Naive thymus-derived CD4-positive, alpha-beta T cell (primary cell): ENCODE measurements around the gene UBE3B. TPM values are rescaled to one million over a fixed set of nuclear protein-coding genes. Genes with fewer than 3 reads are reported as not detected.

Source experiments
- ATAC-seq: fragments of 150-1000 bp; cut with Tn5 transposase; 2 replicates; pipeline ENCODE4 v1.10.0; 2021; ENCODE audit warnings: mild to moderate bottlenecking, moderate library complexity
- CTCF ChIA-PET: fragments of 350-600 bp; sonication (Branson Sonifier 250); formaldehyde crosslinking; loops from one replicate; lab custom pipeline; 2021; ENCODE audit warnings: antibody characterized with exemption; lab: Charles Lee
- POLR2A ChIA-PET: fragments of 350-600 bp; sonication (Branson Sonifier 250); formaldehyde crosslinking; loops from one replicate; lab custom pipeline; 2021; ENCODE audit warnings: antibody characterized with exemption, inconsistent platforms; lab: Charles Lee
- DNase-seq, 9 donors: peaks; one replicate each; pipeline versions ENCODE4 v3.0.0 to v3.0.0-alpha.2; 2020 to 2022; ENCODE audit warnings: mixed read lengths in 1 of 9
- H3K27ac ChIP-seq: one replicate; pipeline ENCODE4 v1.7.0; 2013; ENCODE audit warnings: mild to moderate bottlenecking, low read depth, low read length, moderate library complexity
- H3K27me3 ChIP-seq, 2 donors: one replicate each; pipeline ENCODE4 v1.7.0; 2013; ENCODE audit warnings: low read length in 2 of 2, mild to moderate bottlenecking in 2 of 2, moderate library complexity in 2 of 2; ENCODE audit not compliant: control insufficient read depth in 2 of 2, insufficient read depth in 2 of 2
- H3K36me3 ChIP-seq, 3 experiments: 1 replicate in 2 of 3; 2 replicates in 1 of 3; pipeline ENCODE4 v1.7.0; 2013; ENCODE audit warnings: low read length in 3 of 3, mild to moderate bottlenecking in 3 of 3, moderate library complexity in 1 of 3; ENCODE audit not compliant: insufficient read depth in 3 of 3, control insufficient read depth in 2 of 3
- H3K4me1 ChIP-seq, 2 donors: one replicate each; pipeline ENCODE4 v1.7.0; 2013; ENCODE audit warnings: low read length in 2 of 2, mild to moderate bottlenecking in 2 of 2, moderate library complexity in 1 of 2; ENCODE audit not compliant: control insufficient read depth in 2 of 2, insufficient read depth in 2 of 2
- H3K4me3 ChIP-seq: 2 replicates; pipeline ENCODE4 v1.7.0; 2013; ENCODE audit warnings: mild to moderate bottlenecking, low read length
- H3K9me3 ChIP-seq, 3 experiments: 1 replicate in 2 of 3; 2 replicates in 1 of 3; pipeline ENCODE4 v1.7.0; 2013; ENCODE audit warnings: low read length in 3 of 3; ENCODE audit not compliant: control insufficient read depth in 2 of 3
- H3K27ac Mint-ChIP-seq, 9 donors: one replicate each; pipeline ENCODE4 v1.8.0; 2020 to 2022; ENCODE audit warnings: mixed read lengths in 9 of 9, mild to moderate bottlenecking in 8 of 9, moderate library complexity in 5 of 9, inconsistent platforms in 2 of 9
- H3K27me3 Mint-ChIP-seq, 5 donors: one replicate each; pipeline ENCODE4 v1.8.0; 2021 to 2022; ENCODE audit warnings: mixed read lengths in 5 of 5, mild to moderate bottlenecking in 1 of 5
- H3K36me3 Mint-ChIP-seq, 5 donors: one replicate each; pipeline ENCODE4 v1.8.0; 2020 to 2022; ENCODE audit warnings: mixed read lengths in 5 of 5, mild to moderate bottlenecking in 3 of 5, inconsistent platforms in 1 of 5
- H3K4me1 Mint-ChIP-seq, 7 donors: one replicate each; pipeline ENCODE4 v1.8.0; 2020 to 2022; ENCODE audit warnings: mixed read lengths in 7 of 7, mild to moderate bottlenecking in 3 of 7, inconsistent platforms in 1 of 7
- H3K4me3 Mint-ChIP-seq, 10 donors: one replicate each; pipeline ENCODE4 v1.8.0; 2020 to 2022; ENCODE audit warnings: mild to moderate bottlenecking in 10 of 10, mixed read lengths in 10 of 10, moderate library complexity in 6 of 10, inconsistent platforms in 2 of 10
- H3K9me3 Mint-ChIP-seq, 11 donors: one replicate each; pipeline ENCODE4 v1.8.0; 2020 to 2022; ENCODE audit warnings: mixed read lengths in 11 of 11, mild to moderate bottlenecking in 4 of 11, inconsistent platforms in 1 of 11, moderate library complexity in 1 of 11
- intact Hi-C, 2 donors: fragments of 100-400 bp; cut with micrococcal nuclease; formaldehyde crosslinking; loops; one replicate each; pipeline ENCODE4 v1.15.1; 2023
- polyA plus RNA-seq, 2 donors: library from polyadenylated mRNA; unstranded; fragments of 300-500 nt; fragmentation: Illumina TruSeq; gene quantifications; one replicate each; pipeline ENCODE4 v1.2.3, GENCODE V29; 2021
- total RNA-seq, 6 experiments: library from RNA in 5 of 6; stranded (reverse) in 5 of 6; gene quantifications; 1 replicate in 5 of 6; 2 replicates in 1 of 6; pipeline ENCODE4 v1.2.3 and lab custom pipeline; 2021 to 2026

The UBE3B gene
- total and polyA plus RNA-seq, 7 experiments from 2014 or later = 20.2 to 62.8 (median 34.9) TPM

GRCh38 chr12:109448272-109448671 lies 29.2 kb upstream of the UBE3B start:
- ChIA-PET POLR2A (no interaction called here), CTCF (interaction anchor here (1.0 kb wide), 1 partner anchor 10 kb away, joined by 3 read pairs; no protein-coding TSS in a partner anchor)
- H3K4me3 Mint-ChIP-seq = no peak overlapping the region
- peaks cover 0 to 16% (median 2%) of the 10 kb centered on the region in 7 donors for H3K4me1 Mint-ChIP-seq
- H3K27me3 Mint-ChIP-seq = no peaks in the 10 kb centered on the region
- H3K27me3 ChIP-seq = no peaks in the 10 kb centered on the region
- H3K4me3 ChIP-seq = no peak overlapping the region
- H3K27ac Mint-ChIP-seq = no peak overlapping the region
- H3K27ac ChIP-seq = no peak overlapping the region
- H3K4me1 ChIP-seq = no peaks in the 10 kb centered on the region
- no peaks in the 10 kb centered on the region for H3K9me3 Mint-ChIP-seq
- H3K9me3 ChIP-seq = no peaks in the 10 kb centered on the region
- peaks cover 0 to 55% (median 10%) of the 10 kb centered on the region in 5 donors for H3K36me3 Mint-ChIP-seq
- DNase-seq (no peak), ATAC-seq (no peak)
- H3K36me3 ChIP-seq = peaks cover 0 to 66% (median 10%) of the 10 kb centered on the region in 3 experiments
- intact Hi-C loops = no loop called here

- Mint-ChIP-seq H3K4me3 (no peak overlapping the region), H3K27me3 (no peaks in the 10 kb centered on the region), H3K27ac (peak overlapping the region in 1 of 9 donors; percentile 9), H3K4me1 (peaks cover 0 to 16% (median 2%) of the 10 kb centered on the region in 7 donors), H3K9me3 (no peaks in the 10 kb centered on the region), H3K36me3 (peaks cover 4 to 59% (median 10%) of the 10 kb centered on the region in 5 donors)
- ChIA-PET CTCF (interaction anchor here (1.0 kb wide), 1 partner anchor 9 kb away, joined by 3 read pairs; no protein-coding TSS in a partner anchor), POLR2A (no interaction called here)
- DNase-seq (no peak), ATAC-seq (no peak)
- no peak overlapping the region for H3K27ac ChIP-seq
- H3K27me3 ChIP-seq = no peaks in the 10 kb centered on the region
- H3K36me3 ChIP-seq = peaks cover 0 to 72% (median 10%) of the 10 kb centered on the region in 3 experiments
- H3K4me1 ChIP-seq = no peaks in the 10 kb centered on the region
- no peaks in the 10 kb centered on the region for H3K9me3 ChIP-seq
- H3K4me3 ChIP-seq = no peak overlapping the region
- intact Hi-C loops = no loop called here
These were observed 28.6 kb upstream of the UBE3B start for GRCh38 chr12:109448707-109449390.

GRCh38 chr12:109449845-109450532 lies 27.4 kb upstream of the UBE3B start:
- no peaks in the 10 kb centered on the region for H3K4me1 ChIP-seq
- H3K4me3 ChIP-seq = no peak overlapping the region
- peaks cover 0 to 20% (median 4%) of the 10 kb centered on the region in 7 donors for H3K4me1 Mint-ChIP-seq
- H3K27ac Mint-ChIP-seq = peak overlapping the region in 2 of 9 donors; percentile 2 to 12
- POLR2A ChIA-PET = no interaction called here
- intact Hi-C loops = no loop called here
- H3K27me3 Mint-ChIP-seq = no peaks in the 10 kb centered on the region
- H3K9me3 ChIP-seq = no peaks in the 10 kb centered on the region
- H3K36me3 Mint-ChIP-seq = peaks cover 9 to 60% (median 10%) of the 10 kb centered on the region in 5 donors
- H3K27me3 ChIP-seq = no peaks in the 10 kb centered on the region
- H3K27ac ChIP-seq = no peak overlapping the region
- CTCF ChIA-PET = interaction anchor here (1.6 kb wide), 1 partner anchor 17 kb away, joined by 5 read pairs; no protein-coding TSS in a partner anchor
- H3K4me3 Mint-ChIP-seq = no peak overlapping the region
- no peaks in the 10 kb centered on the region for H3K9me3 Mint-ChIP-seq
- H3K36me3 ChIP-seq = peaks cover 4 to 82% (median 10%) of the 10 kb centered on the region in 3 experiments
- DNase-seq (no peak), ATAC-seq (no peak)

- ChIA-PET CTCF (interaction anchor here (1.6 kb wide), 1 partner anchor 18 kb away, joined by 5 read pairs; no protein-coding TSS in a partner anchor), POLR2A (no interaction called here)
- H3K36me3 ChIP-seq = peaks cover 4 to 89% (median 11%) of the 10 kb centered on the region in 3 experiments
- H3K4me3 ChIP-seq = no peak overlapping the region
- Mint-ChIP-seq H3K27ac (no peak overlapping the region), H3K4me1 (peaks cover 0 to 20% (median 4%) of the 10 kb centered on the region in 7 donors), H3K9me3 (no peaks in the 10 kb centered on the region), H3K27me3 (no peaks in the 10 kb centered on the region), H3K36me3 (peaks cover 9 to 60% (median 11%) of the 10 kb centered on the region in 5 donors), H3K4me3 (peak overlapping the region in 1 of 10 donors; percentile 7)
- H3K27ac ChIP-seq = no peak overlapping the region
- intact Hi-C loops = no loop called here
- H3K27me3 ChIP-seq = no peaks in the 10 kb centered on the region
- ATAC-seq = peak; percentile 57
- DNase-seq = no peak
- no peaks in the 10 kb centered on the region for H3K4me1 ChIP-seq
- no peaks in the 10 kb centered on the region for H3K9me3 ChIP-seq
These were observed 26.5 kb upstream of the UBE3B start for GRCh38 chr12:109450980-109451379.

GRCh38 chr12:109451400-109451799 lies 26.0 kb upstream of the UBE3B start:
- Histone ChIP-seq H3K36me3 (peaks cover 4 to 93% (median 11%) of the 10 kb centered on the region in 3 experiments), H3K4me1 (no peaks in the 10 kb centered on the region), H3K27ac (no peak overlapping the region), H3K4me3 (no peak overlapping the region), H3K27me3 (no peaks in the 10 kb centered on the region), H3K9me3 (no peaks in the 10 kb centered on the region)
- DNase-seq (no peak), ATAC-seq (no peak)
- Mint-ChIP-seq H3K36me3 (peaks cover 9 to 63% (median 12%) of the 10 kb centered on the region in 5 donors), H3K4me1 (peaks cover 0 to 20% (median 4%) of the 10 kb centered on the region in 7 donors), H3K27ac (no peak overlapping the region), H3K27me3 (no peaks in the 10 kb centered on the region), H3K4me3 (peak overlapping the region in 1 of 10 donors; percentile 7), H3K9me3 (no peaks in the 10 kb centered on the region)
- intact Hi-C loops = no loop called here
- POLR2A ChIA-PET = no interaction called here
- CTCF ChIA-PET = no interaction called here

GRCh38 chr12:109452489-109452888 lies 24.9 kb upstream of the UBE3B start:
- ATAC-seq (no peak), DNase-seq (no peak)
- H3K4me3 ChIP-seq = no peak overlapping the region
- H3K36me3 Mint-ChIP-seq = peaks cover 15 to 72% (median 19%) of the 10 kb centered on the region in 5 donors
- intact Hi-C loops = no loop called here
- no peaks in the 10 kb centered on the region for H3K27me3 ChIP-seq
- peaks cover 0 to 27% (median 5%) of the 10 kb centered on the region in 7 donors for H3K4me1 Mint-ChIP-seq
- H3K9me3 ChIP-seq = no peaks in the 10 kb centered on the region
- ChIA-PET CTCF (interaction anchor here (0.7 kb wide), 1 partner anchor 352 kb away, joined by 3 read pairs; no protein-coding TSS in a partner anchor), POLR2A (no interaction called here)
- H3K9me3 Mint-ChIP-seq = no peaks in the 10 kb centered on the region
- H3K4me1 ChIP-seq = no peaks in the 10 kb centered on the region
- H3K36me3 ChIP-seq = peaks cover 14 to 96% (median 18%) of the 10 kb centered on the region in 3 experiments
- no peak overlapping the region for H3K27ac Mint-ChIP-seq
- H3K27me3 Mint-ChIP-seq = no peaks in the 10 kb centered on the region
- H3K4me3 Mint-ChIP-seq = no peak overlapping the region
- no peak overlapping the region for H3K27ac ChIP-seq
